WTC11 (cell line): ENCODE data around the gene STUM.

Experiments used
- CREB1 ChIP-seq: sonication (generic); formaldehyde crosslinking; IDR thresholded peaks from 2 replicates; pipeline ENCODE4 v1.8.0; 2023; ENCODE audit warnings: mild to moderate bottlenecking, missing genetic modification reagents
- OVOL2 ChIP-seq: fragments of 250-450 bp; sonication (Bioruptor Pico); IDR thresholded peaks from 2 replicates; pipeline ENCODE4 v1.9.0; 2021; ENCODE audit warnings: mild to moderate bottlenecking, borderline replicate concordance
- RELA ChIP-seq: sonication (generic); formaldehyde crosslinking; IDR thresholded peaks from 2 replicates; pipeline ENCODE4 v1.8.1; 2022; ENCODE audit warnings: missing genetic modification reagents, mild to moderate bottlenecking, borderline replicate concordance
- TP53 ChIP-seq: sonication (generic); formaldehyde crosslinking; IDR thresholded peaks from 2 replicates; pipeline ENCODE4 v1.8.1; 2023; ENCODE audit warnings: mild to moderate bottlenecking, missing genetic modification reagents
- ZNF232 ChIP-seq: sonication (generic); formaldehyde crosslinking; IDR thresholded peaks from 2 replicates; pipeline ENCODE4 v1.8.0; 2022; ENCODE audit warnings: mild to moderate bottlenecking, missing genetic modification reagents
- ZNF263 ChIP-seq: sonication (generic); formaldehyde crosslinking; IDR thresholded peaks from 2 replicates; pipeline ENCODE4 v1.8.1; 2022; ENCODE audit warnings: low read depth, mild to moderate bottlenecking, moderate library complexity, missing genetic modification reagents
- TF ChIP-seq, protein P1 (sequence below): fragments of 200-600 bp; IDR thresholded peaks from 2 replicates; pipeline ENCODE4 v1.8.0; 2022; ENCODE audit warnings: antibody characterized with exemption
- TF ChIP-seq, protein P2 (sequence below): fragments of 250-450 bp; sonication (Bioruptor Pico); conservative IDR thresholded peaks from 2 replicates; pipeline ENCODE4 v1.9.0; 2021; ENCODE audit warnings: mild to moderate bottlenecking
- TF ChIP-seq, protein P3 (sequence below): sonication (generic); formaldehyde crosslinking; conservative IDR thresholded peaks from 2 replicates; pipeline ENCODE4 v1.8.1; 2023; ENCODE audit warnings: mild to moderate bottlenecking, low read depth, missing genetic modification reagents, moderate library complexity

DNA sequence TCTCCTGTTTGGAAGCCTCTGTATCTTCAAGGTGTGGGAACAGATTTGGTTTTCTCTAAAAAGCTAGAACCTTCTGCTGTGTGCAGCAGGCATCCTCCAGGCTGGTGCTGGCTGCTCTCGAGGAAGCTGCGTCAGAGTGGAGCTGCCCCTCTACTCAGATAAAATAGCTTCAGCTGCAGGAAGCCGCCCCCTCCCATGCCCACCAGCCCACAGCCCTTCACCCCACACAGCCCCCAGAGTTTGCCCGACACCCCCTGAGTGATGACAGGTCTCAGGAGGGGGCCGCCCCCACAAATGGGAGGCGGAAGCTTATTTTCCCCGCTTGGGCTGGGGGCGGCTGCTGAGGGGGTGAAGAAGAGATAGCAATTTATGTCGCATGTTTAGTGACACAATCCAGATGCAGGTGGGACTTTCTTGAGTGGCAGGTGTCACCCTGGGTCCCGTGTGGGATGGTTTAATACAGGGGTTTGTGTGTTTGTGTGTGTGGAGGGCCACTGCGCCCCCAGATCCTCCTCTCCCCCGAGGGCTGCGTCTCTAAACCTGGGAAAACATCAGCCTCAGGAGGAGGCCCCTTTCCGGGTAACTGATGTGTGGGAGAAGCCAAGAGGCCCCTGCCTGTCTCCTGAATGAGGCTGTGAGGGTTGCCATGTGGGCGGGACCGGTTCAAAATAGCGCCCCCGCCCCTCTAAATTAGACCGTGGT is 55.4 kb downstream of the STUM start:
- TF ChIP-seq, protein P1, sequence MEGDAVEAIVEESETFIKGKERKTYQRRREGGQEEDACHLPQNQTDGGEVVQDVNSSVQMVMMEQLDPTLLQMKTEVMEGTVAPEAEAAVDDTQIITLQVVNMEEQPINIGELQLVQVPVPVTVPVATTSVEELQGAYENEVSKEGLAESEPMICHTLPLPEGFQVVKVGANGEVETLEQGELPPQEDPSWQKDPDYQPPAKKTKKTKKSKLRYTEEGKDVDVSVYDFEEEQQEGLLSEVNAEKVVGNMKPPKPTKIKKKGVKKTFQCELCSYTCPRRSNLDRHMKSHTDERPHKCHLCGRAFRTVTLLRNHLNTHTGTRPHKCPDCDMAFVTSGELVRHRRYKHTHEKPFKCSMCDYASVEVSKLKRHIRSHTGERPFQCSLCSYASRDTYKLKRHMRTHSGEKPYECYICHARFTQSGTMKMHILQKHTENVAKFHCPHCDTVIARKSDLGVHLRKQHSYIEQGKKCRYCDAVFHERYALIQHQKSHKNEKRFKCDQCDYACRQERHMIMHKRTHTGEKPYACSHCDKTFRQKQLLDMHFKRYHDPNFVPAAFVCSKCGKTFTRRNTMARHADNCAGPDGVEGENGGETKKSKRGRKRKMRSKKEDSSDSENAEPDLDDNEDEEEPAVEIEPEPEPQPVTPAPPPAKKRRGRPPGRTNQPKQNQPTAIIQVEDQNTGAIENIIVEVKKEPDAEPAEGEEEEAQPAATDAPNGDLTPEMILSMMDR, result no peak
- TF ChIP-seq ZNF232, result no peak
- no peak for TF ChIP-seq CREB1
- TF ChIP-seq, protein P2, sequence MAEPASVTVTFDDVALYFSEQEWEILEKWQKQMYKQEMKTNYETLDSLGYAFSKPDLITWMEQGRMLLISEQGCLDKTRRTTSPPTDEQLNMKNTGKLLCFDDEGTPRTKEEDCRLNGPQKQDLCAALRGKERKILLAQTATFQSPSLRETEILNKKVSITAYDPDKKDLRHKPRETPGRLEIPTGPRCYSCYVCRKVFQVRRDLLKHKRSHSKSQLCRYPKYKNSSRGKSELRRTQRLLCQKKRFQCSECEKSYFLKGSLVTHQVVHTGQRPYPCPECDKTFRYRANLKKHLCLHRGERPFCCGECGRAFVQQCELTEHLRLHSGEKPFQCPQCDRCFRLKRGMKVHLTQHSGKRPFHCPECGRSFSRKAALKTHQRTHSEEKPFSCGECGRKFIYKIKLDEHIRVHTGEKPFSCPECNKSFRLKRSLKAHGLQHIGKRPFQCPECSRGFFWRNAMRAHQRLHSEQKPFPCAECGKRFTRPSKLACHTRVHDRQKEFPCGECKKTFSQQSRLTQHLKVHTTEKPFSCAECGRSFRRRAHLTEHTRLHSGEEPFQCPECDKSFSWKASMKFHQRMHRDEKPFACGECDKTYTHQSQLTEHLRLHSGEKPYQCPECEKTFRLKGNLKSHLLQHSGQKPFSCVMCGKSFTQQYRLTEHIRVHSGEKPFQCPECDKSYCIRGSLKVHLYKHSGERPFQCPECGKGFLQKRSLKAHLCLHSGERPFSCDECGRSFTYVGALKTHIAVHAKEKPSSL, result no peak
- no peak for TF ChIP-seq ZNF263 (CRISPR knock-in tag)
- TF ChIP-seq RELA (CRISPR knock-in tag), result no peak
- no peak for TF ChIP-seq OVOL2
- TF ChIP-seq, protein P3, sequence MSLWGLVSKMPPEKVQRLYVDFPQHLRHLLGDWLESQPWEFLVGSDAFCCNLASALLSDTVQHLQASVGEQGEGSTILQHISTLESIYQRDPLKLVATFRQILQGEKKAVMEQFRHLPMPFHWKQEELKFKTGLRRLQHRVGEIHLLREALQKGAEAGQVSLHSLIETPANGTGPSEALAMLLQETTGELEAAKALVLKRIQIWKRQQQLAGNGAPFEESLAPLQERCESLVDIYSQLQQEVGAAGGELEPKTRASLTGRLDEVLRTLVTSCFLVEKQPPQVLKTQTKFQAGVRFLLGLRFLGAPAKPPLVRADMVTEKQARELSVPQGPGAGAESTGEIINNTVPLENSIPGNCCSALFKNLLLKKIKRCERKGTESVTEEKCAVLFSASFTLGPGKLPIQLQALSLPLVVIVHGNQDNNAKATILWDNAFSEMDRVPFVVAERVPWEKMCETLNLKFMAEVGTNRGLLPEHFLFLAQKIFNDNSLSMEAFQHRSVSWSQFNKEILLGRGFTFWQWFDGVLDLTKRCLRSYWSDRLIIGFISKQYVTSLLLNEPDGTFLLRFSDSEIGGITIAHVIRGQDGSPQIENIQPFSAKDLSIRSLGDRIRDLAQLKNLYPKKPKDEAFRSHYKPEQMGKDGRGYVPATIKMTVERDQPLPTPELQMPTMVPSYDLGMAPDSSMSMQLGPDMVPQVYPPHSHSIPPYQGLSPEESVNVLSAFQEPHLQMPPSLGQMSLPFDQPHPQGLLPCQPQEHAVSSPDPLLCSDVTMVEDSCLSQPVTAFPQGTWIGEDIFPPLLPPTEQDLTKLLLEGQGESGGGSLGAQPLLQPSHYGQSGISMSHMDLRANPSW (CRISPR knock-in tag), result no peak
- TF ChIP-seq TP53 (CRISPR knock-in tag), result no peak
